Measurements from ENCODE around the gene DSE.
"Not testable (repeated sequence)": the region's sequence is repeated elsewhere in the genome, so short reads cannot be mapped to it uniquely, and the experiment has no call there.

DSE gene

DNA sequence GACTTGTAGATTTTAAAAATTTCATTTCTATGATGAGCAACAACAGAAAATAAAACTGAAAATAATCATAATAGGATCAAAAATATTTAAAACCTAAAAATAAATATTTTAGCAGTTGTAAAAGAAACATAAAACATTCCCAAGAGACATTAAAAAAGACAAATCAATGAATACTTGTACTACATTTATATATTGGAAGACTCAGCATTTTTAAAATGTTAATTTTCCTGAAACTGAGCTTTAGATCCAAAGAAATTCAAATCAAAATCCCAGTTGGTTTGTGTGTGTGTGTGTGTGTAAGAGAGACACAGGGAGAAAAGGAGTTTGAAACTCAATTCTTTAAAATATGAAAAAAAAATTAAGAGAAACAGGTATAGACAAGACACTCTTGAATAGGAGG lies 38.7 kb upstream of the DSE start:
- H3K4me3 ChIP-seq (ENCODE audit: insufficient read depth, low read depth, low read length): no peak overlapping the region
- H3K27me3 ChIP-seq (ENCODE audit: control insufficient read depth, insufficient read depth, low read length, poor library complexity, severe bottlenecking): no peaks in the 10 kb centered on the region

DNA sequence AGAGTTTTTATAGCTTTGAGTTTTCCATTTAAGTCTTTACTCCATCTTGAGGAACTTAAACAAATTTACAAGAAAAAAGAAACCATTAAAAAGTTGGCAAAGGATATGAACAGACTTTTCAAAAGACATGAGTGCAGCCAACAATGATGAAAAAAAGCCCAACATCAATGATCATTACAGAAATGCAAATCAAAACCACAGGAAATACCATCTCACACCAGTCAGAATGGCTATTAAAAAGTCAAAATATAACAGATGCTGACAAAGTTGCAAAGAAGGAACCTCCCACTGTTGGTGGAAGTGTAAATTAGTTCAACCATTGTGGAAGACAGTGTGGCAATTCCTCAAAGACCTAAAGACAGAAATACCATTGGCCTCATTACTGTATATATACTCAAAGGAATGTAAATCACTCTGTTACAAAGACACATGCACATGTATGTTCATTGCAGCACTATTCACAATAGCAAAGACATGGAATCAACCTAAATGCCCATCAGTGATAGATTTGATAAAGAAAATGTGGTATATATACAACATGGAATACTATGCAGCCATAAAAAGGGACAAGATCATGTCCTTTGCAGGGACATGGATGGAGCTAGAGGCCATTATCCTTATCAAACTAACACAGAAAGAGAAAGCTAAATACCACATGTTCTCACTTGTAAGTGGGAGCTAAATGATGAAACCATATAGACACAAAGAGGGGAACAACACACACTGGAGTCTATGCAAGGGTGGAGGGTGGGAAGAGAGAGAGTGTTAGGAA lies 35.9 kb upstream of the DSE start:
- H3K4me3 ChIP-seq (ENCODE audit: insufficient read depth, low read depth, low read length); H3K27me3 ChIP-seq (ENCODE audit: control insufficient read depth, insufficient read depth, low read length, poor library complexity, severe bottlenecking); H3K36me3 ChIP-seq (ENCODE audit: control insufficient read depth, insufficient read depth, low read length); H3K4me1 ChIP-seq (ENCODE audit: control insufficient read depth, insufficient read depth, low read length); H3K9me3 ChIP-seq (ENCODE audit: control insufficient read depth, low read length); H3K27ac ChIP-seq (ENCODE audit: insufficient read depth, low read depth, low read length, poor library complexity, severe bottlenecking): not testable (repeated sequence)

More for the DNA sequence above, 38.7 kb upstream of the DSE start:
- Histone ChIP-seq H3K27ac (ENCODE audit: insufficient read depth, low read depth, low read length, poor library complexity, severe bottlenecking) (no peak overlapping the region), H3K4me1 (ENCODE audit: control insufficient read depth, insufficient read depth, low read length) (peaks cover 11% of the 10 kb centered on the region), H3K36me3 (ENCODE audit: control insufficient read depth, insufficient read depth, low read length) (no peaks in the 10 kb centered on the region), H3K9me3 (ENCODE audit: control insufficient read depth, low read length) (no peaks in the 10 kb centered on the region)

DNA sequence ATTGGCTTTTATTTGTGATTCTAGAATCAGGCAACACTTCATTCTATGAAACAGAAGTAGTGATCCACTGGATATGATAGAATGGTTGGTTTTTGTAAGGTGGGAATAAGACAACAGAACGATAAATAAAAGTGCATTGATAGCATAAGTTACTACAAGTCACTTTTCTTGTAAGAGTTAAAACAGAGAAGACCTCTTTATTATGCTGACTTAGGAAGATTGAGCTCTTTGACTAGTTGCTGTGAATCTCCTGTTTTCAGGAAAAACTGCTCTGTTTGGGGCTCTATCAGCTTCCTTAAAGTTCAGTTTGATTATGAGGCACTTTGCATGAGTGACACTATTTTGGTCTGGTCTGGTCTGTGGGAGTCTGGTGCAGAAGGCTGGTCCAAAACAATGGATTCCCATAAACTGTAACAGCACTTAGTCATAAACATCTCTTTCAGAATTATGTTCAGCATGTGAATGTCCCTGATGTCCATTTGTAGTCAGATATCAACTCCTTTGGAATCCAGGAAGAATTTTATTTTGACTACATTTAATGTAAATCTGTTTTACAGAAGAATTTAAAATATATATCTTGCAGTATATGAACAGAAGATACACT lies 35.0 kb upstream of the DSE start:
- no peaks in the 10 kb centered on the region for H3K4me1 ChIP-seq (ENCODE audit: control insufficient read depth, insufficient read depth, low read length)
- 80 to 82% methylated on average over 1 of the region's 1 CpG for WGBS, 2 experiments
- H3K27ac ChIP-seq (ENCODE audit: insufficient read depth, low read depth, low read length, poor library complexity, severe bottlenecking): no peak overlapping the region
- no peaks in the 10 kb centered on the region for H3K36me3 ChIP-seq (ENCODE audit: control insufficient read depth, insufficient read depth, low read length)
- H3K9me3 ChIP-seq (ENCODE audit: control insufficient read depth, low read length): no peaks in the 10 kb centered on the region
- no peaks in the 10 kb centered on the region for H3K27me3 ChIP-seq (ENCODE audit: control insufficient read depth, insufficient read depth, low read length, poor library complexity, severe bottlenecking)
- no peak overlapping the region for H3K4me3 ChIP-seq (ENCODE audit: insufficient read depth, low read depth, low read length)

DNA sequence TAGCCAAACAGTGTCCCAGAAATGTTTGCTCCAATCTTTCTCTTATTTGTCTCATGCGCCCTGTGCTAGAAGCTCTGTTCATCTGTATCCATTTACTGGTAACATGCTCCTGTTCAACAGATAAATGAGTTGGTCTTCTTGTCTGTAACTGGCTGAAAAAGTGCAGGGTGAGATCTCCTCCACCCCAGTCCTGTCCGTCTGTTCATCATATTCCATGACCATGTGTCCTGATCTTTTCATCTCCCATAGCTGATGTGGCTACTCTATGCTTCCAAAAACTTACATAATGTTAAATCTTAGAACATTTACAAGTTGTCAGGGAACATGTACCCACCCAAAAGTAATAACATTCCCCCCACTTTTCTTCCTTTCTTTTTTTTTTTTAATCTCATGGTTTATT lies 31.8 kb upstream of the DSE start:
- Histone ChIP-seq H3K9me3 (ENCODE audit: control insufficient read depth, low read length) (no peaks in the 10 kb centered on the region), H3K4me1 (ENCODE audit: control insufficient read depth, insufficient read depth, low read length) (no peaks in the 10 kb centered on the region), H3K27ac (ENCODE audit: insufficient read depth, low read depth, low read length, poor library complexity, severe bottlenecking) (no peak overlapping the region), H3K4me3 (ENCODE audit: insufficient read depth, low read depth, low read length) (no peak overlapping the region), H3K27me3 (ENCODE audit: control insufficient read depth, insufficient read depth, low read length, poor library complexity, severe bottlenecking) (no peaks in the 10 kb centered on the region), H3K36me3 (ENCODE audit: control insufficient read depth, insufficient read depth, low read length) (no peaks in the 10 kb centered on the region)
- 90 to 96% methylated on average over 2 of the region's 2 CpGs for WGBS, 2 experiments

DNA sequence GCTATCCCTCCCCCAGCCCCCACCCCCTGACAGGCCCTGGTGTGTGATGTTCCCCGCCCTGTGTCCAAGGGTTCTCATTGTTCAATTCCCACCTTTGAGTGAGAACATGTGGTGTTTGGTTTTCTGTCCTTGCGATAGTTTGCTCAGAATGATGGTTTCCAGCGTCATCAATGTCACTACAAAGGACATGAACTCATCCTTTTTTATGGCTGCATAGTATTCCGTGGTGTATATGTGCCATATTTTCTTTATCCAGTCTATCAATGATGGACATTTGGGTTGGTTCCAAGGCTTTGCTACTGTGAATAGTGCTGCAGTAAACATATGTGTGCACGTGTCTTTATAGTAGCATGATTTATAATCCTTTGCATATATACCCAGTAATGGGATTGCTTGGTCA lies 30.1 kb upstream of the DSE start:
- H3K27ac ChIP-seq (ENCODE audit: insufficient read depth, low read depth, low read length, poor library complexity, severe bottlenecking); H3K27me3 ChIP-seq (ENCODE audit: control insufficient read depth, insufficient read depth, low read length, poor library complexity, severe bottlenecking); H3K9me3 ChIP-seq (ENCODE audit: control insufficient read depth, low read length); H3K4me1 ChIP-seq (ENCODE audit: control insufficient read depth, insufficient read depth, low read length); H3K4me3 ChIP-seq (ENCODE audit: insufficient read depth, low read depth, low read length); H3K36me3 ChIP-seq (ENCODE audit: control insufficient read depth, insufficient read depth, low read length): not testable (repeated sequence)
- 96 to 99% methylated on average over 4 to 5 of the region's 5 CpGs for WGBS, 2 experiments

DNA sequence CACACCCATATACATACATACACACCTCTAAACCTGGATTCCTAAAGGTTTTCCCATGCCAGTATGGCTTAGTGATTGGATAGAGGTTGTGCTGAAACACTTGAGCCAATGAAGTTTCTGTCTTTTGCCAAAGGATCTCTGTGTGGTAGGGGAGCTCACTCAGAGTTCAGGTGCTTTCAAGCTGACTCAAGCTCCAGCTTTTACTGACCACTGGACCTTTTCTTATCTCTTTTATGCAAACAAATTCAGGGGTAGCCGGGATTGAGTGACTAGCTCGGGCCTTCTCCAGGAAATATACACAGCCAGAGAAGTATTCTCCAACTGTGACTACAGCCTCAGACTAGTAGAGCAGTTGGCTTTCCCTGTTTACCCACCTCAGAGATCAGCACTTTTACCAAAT lies 21.5 kb upstream of the DSE start:
- H3K36me3 ChIP-seq (ENCODE audit: control insufficient read depth, insufficient read depth, low read length): no peaks in the 10 kb centered on the region
- H3K4me1 ChIP-seq (ENCODE audit: control insufficient read depth, insufficient read depth, low read length): no peaks in the 10 kb centered on the region
- H3K9me3 ChIP-seq (ENCODE audit: control insufficient read depth, low read length): no peaks in the 10 kb centered on the region
- no peak overlapping the region for H3K27ac ChIP-seq (ENCODE audit: insufficient read depth, low read depth, low read length, poor library complexity, severe bottlenecking)
- H3K27me3 ChIP-seq (ENCODE audit: control insufficient read depth, insufficient read depth, low read length, poor library complexity, severe bottlenecking): no peaks in the 10 kb centered on the region
- no peak overlapping the region for H3K4me3 ChIP-seq (ENCODE audit: insufficient read depth, low read depth, low read length)
- WGBS, 2 experiments: 48% methylated on average over 2 of the region's 2 CpGs

DNA sequence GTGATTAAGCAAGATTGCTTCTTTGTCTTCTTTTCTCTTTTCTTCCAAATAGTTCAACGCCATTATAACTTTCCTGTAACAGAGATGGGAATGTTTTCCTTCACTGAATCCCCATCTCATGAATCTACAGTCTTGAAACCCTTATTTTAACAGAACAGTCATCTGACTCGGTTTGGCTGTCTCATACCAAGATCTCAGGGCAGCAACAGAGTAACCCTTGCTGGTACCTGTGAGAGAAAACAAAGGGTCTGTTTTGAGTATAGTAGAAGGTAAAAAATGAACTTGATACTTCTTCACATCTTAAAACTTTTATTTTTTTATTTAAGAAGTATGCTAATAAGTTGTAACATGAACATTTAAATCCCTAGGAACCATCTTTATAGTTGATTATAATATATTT lies 19.6 kb upstream of the DSE start:
- H3K4me3 ChIP-seq (ENCODE audit: insufficient read depth, low read depth, low read length): no peak overlapping the region
- 73 to 93% methylated on average over 2 of the region's 2 CpGs for WGBS, 2 experiments

DNA sequence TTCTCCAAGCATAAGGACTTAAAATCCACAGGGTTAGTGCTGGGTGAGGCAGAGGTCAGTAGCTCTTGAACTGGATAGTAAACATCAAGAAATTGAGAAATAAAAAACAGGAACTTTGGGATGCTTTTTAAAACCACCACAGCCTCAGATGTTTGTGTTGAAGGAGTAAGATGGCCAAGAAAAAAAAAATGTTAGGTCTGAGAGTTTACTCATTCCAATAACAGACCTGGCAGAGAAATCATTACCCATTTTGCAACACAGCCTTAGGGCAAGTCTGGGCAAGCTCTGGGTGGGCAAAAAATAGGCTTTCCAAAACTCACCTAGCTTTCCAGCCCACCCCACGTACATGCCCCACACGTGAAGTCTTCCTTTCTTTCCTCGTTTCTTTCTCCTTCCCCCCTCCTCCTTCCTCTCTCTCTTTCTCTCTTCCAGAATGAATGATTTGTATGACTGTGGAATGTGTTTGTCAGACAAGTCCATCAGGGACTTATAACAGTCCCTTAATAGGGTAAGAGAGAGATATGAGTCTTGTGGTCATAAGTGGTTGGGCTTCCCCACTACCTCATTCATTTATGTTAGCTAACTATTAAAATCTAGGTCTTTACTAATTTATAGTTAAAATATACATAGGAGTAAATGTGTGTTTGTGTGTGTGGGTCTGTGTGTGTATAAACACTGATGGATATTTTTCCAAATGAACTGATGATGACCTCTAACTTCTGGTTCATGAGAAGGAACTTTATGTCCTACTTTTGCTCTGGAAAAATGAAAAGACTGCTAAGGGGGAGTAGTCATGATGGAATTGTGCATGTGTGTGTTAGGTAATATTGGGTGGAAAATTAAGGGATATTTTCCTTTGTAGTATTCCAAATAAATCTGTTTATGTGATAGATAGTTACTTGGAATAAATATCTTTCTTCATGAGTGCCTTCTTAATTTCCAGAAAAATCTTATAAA lies 18.0 kb upstream of the DSE start:
- H3K4me3 ChIP-seq (ENCODE audit: insufficient read depth, low read depth, low read length): no peak overlapping the region
- H3K27me3 ChIP-seq (ENCODE audit: control insufficient read depth, insufficient read depth, low read length, poor library complexity, severe bottlenecking): no peaks in the 10 kb centered on the region
- H3K36me3 ChIP-seq (ENCODE audit: control insufficient read depth, insufficient read depth, low read length): no peaks in the 10 kb centered on the region
- WGBS, 2 experiments: 85 to 87% methylated on average over 2 to 3 of the region's 3 CpGs
- H3K4me1 ChIP-seq (ENCODE audit: control insufficient read depth, insufficient read depth, low read length): no peaks in the 10 kb centered on the region
- H3K27ac ChIP-seq (ENCODE audit: insufficient read depth, low read depth, low read length, poor library complexity, severe bottlenecking): no peak overlapping the region
- H3K9me3 ChIP-seq (ENCODE audit: control insufficient read depth, low read length): no peaks in the 10 kb centered on the region

More for the DNA sequence above, 19.6 kb upstream of the DSE start:
- no peaks in the 10 kb centered on the region for H3K27me3 ChIP-seq (ENCODE audit: control insufficient read depth, insufficient read depth, low read length, poor library complexity, severe bottlenecking)
- H3K9me3 ChIP-seq (ENCODE audit: control insufficient read depth, low read length): no peaks in the 10 kb centered on the region
- no peaks in the 10 kb centered on the region for H3K36me3 ChIP-seq (ENCODE audit: control insufficient read depth, insufficient read depth, low read length)
- no peaks in the 10 kb centered on the region for H3K4me1 ChIP-seq (ENCODE audit: control insufficient read depth, insufficient read depth, low read length)
- H3K27ac ChIP-seq (ENCODE audit: insufficient read depth, low read depth, low read length, poor library complexity, severe bottlenecking): no peak overlapping the region

DNA sequence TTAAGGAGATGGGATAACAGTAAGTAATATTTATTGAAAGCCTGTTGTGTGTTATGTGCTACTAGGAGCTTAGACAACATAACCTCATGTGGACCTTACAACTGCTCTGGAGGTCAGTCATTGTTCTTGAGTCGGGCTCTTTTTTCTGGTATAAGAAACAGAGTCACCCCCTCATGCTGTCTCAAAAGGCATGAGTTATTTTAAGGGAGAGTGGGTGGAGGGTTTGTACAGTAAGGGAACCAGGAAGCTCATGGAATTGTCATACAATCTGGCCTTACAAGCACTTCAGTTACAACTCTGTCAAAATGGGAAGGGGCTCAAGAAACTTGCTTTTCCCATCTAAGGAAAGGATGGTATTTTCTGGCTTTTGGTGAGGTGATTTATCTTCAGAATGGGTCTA lies 16.5 kb upstream of the DSE start:
- WGBS, 2 experiments: 80 to 83% methylated on average over 1 of the region's 1 CpG
- H3K4me1 ChIP-seq (ENCODE audit: control insufficient read depth, insufficient read depth, low read length): no peaks in the 10 kb centered on the region
- H3K36me3 ChIP-seq (ENCODE audit: control insufficient read depth, insufficient read depth, low read length): no peaks in the 10 kb centered on the region
- H3K9me3 ChIP-seq (ENCODE audit: control insufficient read depth, low read length): no peaks in the 10 kb centered on the region
- H3K27me3 ChIP-seq (ENCODE audit: control insufficient read depth, insufficient read depth, low read length, poor library complexity, severe bottlenecking): no peaks in the 10 kb centered on the region
- H3K27ac ChIP-seq (ENCODE audit: insufficient read depth, low read depth, low read length, poor library complexity, severe bottlenecking): no peak overlapping the region
- no peak overlapping the region for H3K4me3 ChIP-seq (ENCODE audit: insufficient read depth, low read depth, low read length)

DNA sequence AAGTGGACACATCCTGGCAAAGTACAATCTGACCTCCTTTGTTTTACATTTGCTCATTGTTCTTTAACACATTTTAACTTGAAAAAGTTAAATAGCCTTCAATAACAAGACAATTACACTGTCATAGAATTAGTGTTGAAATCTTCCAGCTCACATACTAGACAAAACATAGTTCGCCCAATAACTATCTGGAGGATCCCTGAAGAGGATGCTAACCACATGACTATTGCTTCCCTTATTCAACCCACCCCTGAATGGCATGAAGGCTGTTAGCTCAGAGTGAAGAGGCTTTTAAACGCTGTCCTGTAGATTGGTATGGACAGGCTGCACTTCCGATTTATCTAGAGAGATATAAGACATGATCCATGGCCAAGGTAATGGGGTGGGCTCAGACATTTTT lies 15.0 kb upstream of the DSE start:
- Histone ChIP-seq H3K9me3 (ENCODE audit: control insufficient read depth, low read length) (no peaks in the 10 kb centered on the region), H3K27me3 (ENCODE audit: control insufficient read depth, insufficient read depth, low read length, poor library complexity, severe bottlenecking) (no peaks in the 10 kb centered on the region), H3K36me3 (ENCODE audit: control insufficient read depth, insufficient read depth, low read length) (no peaks in the 10 kb centered on the region), H3K27ac (ENCODE audit: insufficient read depth, low read depth, low read length, poor library complexity, severe bottlenecking) (no peak overlapping the region), H3K4me1 (ENCODE audit: control insufficient read depth, insufficient read depth, low read length) (no peaks in the 10 kb centered on the region), H3K4me3 (ENCODE audit: insufficient read depth, low read depth, low read length) (no peak overlapping the region)
- 99% methylated on average over 3 of the region's 3 CpGs for WGBS, 2 experiments
